Activated T-cell treated with anti-CD3 and anti-CD28 coated beads for 1 hour (primary cell): ENCODE results near the gene KCNJ10.

Experiments used
- DNase-seq: peaks from one replicate; pipeline ENCODE4 v3.0.0-alpha.2; 2020; ENCODE audit warnings: low read depth

Gene KCNJ10

GRCh38 chr1:160083968-160084770 lies 14.2 kb upstream of the KCNJ10 start:
- peak; percentile 68 for DNase-seq

DNA sequence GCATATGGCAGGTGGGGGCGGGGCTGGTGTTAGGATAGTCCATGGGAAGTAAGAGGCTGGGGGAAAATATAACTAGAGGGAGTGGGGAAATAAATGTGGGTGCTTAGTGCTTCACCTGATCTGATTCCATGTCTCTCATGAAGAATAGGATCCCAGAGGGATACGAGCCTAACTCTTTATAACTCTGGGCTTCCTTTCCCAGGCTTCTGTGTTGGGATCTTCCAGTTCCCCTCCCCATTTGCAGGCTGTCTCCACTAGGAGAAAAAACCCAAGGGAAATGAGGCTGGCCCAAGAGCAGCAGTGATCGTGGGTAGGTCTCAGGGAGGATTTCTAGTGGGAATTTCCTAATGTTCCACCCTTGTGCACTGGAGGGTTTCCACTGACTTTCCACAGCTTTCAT lies 13.0 kb upstream of the KCNJ10 start:
- DNase-seq: no peak

DNA sequence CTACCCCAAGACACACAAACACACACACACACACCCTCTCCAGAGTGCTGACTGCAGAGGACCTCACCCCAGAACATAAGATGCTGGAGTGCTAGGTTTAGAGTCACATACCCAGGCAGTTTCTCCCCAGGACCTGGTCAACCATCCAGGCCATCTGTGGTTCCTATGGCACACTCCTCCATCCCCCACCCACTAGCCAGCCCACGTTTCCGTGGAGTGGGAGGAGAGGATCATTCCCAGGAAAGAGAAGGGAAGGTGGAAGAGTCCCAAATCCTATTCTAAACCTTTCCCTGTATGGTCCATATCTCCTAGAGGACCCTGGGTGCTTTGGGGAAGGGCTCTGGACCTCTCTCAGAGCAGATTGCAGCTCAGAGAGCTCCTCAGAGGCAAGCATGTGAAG lies 12.5 kb upstream of the KCNJ10 start:
- no peak for DNase-seq

GRCh38 chr1:160081261-160081936 lies 11.4 kb upstream of the KCNJ10 start, which contains the start of gene KCNJ9:
KCNJ9 (plus strand) TSS chr1:160081538; CDS start chr1:160084031, 2,493 bp downstream.
- no peak for DNase-seq

DNA sequence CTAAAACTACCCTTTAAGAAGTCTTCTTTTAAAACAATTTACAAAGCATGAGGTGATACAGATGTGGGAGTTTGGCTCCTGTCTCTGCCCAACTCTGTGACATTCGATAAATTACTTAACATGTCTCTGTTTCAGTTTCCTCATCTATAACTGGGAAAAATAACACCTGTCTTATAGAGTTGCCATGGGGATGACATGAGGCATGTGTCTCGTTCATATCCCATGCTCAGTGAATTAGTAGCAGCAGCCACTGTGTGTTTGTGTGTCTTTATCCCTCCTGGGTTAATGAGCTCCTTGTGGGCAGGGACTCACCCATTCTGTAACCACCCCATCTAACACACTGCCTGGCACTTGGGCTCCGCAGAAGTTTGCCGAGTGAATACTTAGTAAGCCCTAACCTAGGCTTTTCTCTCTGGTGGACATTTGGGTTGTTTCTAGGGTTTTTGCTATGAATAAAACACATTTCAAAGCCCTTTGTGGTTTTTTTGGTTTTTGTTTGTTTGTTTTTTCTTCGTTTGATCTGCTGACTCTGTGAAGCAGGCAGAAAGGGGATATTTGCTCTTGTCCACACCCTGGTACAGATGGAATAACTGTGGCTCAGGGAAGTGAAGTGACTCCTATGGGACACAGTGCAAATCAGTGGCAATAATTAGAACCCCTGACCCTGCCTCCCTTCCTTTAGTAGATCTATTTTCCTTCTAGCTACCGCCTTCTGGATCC lies 10.6 kb upstream of the KCNJ10 start:
- DNase-seq: no peak

DNA sequence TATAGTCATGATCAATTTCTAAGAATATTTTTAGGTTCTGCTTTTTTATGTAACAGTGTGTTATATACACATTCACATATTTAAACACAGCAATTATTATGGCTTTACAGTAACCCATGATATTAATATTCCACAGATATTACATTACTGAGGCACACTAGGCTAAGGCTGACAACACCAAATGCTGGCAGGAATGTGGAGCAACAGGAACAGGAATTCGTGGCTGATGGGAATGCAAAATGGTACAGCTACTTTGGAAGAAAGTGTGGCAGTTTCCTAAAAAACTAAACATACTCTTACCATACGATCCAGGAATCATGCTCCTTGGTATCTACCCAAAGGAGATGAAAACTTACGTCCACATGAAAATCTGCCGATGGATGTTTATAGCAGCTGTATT lies 9.5 kb upstream of the KCNJ10 start:
- DNase-seq: no peak

DNA sequence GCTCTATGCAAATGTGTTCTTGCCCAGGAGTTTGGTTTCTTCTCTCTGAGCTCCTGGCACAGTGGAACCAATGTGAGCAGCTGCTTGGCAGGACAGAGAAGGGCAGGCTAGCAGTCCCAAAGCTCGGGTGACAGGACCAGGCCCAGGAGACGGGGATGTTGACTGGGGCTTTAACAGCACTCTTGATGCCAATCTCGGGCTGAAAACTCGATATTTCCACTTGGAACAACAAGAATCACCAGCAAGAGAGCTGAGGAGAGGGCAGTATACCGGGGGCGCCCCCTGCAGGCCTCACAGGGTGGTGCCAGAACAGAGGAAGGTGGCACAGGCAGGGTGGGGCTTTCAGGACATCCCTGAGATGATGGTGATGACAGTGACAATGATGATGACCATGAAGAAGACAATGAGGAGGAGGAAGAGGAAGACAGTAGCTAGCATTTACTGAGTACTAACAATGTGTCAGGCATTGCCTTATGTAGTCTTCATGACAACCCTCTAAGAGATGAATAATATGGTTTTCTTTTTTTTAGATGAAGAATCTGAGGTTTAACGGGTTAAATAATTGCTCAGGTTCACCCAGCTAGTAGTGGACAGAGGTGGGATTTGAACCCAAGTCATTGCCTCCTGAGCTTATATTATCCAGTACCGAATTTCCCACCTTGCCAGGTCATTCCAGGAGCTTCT lies 8.7 kb upstream of the KCNJ10 start:
- peak; percentile 35 for DNase-seq

DNA sequence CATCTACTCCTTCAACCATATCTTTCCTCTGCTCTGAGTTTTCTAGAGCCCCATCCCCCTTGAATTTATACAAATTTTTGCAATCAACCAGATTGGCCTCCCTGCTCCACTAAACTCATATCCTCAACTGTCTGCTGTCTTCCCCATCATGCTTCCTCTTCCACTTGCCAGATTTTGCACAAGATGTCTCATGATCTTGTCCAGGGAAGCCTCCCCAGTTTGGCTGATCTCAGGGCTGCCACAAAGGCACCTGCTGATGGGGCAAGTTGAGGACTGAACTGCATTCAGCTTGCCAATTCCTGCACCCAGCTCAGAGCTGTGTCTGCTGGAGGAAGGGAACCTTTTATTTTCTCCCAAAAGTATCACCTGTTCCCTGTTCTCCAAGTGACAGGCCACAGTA lies 7.5 kb upstream of the KCNJ10 start:
- DNase-seq: no peak

DNA sequence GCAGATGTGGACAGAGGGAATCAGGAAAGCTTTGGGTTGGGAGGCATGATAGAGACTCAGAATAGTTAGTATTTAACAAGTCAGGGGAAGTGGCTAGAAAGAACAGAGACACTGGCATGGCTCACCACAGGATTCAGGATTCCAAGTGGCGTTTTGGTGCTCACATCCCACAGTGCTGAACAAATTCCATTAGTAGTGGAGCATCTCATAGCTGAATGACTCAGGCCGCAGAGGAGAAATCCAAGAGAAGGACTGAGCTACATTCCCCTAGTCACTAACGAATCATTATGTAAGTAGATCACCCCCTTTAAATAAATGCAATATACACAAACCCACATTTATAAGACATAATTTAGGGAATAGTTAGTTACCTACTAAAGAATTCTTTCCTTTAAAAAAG lies 6.3 kb upstream of the KCNJ10 start:
- DNase-seq: no peak

GRCh38 chr1:160075836-160076235 lies 5.9 kb upstream of the KCNJ10 start:
- DNase-seq: no peak

- DNase-seq: no peak
These were observed 4.9 kb upstream of the KCNJ10 start for GRCh38 chr1:160074865-160075264.

DNA sequence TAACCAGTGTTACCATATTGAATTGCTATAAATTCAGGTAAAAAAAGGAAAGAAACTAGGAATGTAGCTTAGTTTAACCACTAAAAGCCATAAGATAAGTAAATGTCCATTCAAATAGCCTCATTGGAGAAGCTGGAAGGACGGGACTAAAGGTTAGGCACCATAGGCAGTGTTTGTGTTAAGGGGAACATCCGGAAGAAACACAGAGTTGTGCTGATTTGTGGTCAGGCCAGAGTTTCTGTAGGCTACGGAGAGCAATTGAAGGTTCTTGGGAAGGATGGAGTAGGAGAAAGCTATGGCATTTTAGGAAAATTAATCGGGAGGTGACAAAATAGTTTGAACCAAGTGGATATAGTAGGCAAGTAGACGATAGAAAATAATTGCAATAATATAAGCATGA lies 1.3 kb upstream of the KCNJ10 start:
- no peak for DNase-seq

GRCh38 chr1:160070243-160071163 lies 543 bp upstream of the KCNJ10 start:
- peak; percentile 68 for DNase-seq

DNA sequence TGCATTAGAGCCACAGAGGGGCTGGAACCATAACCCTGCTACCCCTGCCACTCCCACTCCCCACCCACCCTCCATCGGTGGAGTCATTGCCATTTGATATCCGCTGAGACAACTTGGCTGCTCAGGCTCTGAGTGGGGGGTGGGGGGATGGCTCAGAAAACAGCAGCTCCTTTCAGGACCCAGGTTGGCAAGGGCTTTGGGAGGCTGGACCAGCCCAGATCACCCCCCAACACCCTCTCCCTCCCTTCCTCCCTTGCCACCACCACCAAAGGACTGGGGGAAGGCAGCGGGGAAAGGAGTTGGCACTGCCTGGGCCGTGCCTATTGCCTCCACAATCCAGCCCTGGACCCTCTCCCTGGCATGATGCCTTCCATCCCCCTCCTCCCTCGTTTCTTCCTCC lies 1.7 kb downstream of the KCNJ10 start:
- no peak for DNase-seq

DNA sequence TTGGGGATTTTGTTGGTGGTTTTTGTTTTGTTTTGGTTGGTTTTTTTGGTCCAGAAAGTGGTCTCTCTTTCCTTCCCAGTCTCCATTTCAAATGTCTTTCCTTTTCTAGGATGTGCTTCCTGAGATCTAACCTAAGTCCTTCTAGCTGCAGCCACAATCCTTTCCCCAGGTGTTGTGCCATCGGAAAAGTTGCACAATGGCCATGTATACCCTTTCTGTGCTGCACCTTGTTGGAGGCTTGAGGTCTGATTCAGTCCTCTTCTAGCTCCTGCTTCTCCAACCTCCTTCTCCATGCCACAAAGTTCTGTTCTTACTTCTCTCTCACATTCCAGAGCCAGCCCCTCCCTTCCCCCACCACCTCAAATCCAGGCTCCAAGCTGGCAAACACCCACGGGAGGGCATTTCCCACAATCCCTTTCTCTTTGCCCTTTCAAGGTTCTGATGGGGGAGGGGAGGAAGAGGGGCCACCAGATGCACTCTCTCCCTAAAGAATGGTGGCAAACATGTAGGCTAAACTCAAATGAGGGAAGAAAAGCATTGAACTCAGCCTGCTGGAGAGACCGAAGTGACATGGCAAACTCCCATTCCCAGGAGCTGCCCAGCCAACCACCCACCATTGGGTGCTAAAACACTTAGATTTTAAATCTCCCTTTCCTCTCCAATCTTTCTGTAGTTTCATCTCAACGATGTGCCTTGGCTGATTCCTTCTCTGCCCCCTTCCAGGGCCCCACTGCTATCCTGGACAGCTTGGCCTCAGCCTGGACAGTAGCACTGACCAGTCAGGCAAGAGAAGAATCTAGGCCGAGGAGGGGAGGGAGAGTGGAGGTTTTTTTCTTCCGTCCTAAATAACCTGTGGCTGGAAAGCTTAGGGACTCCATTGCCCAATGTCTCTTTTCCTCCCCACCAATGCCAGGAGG lies 2.9 kb downstream of the KCNJ10 start:
- no peak for DNase-seq

GRCh38 chr1:160064746-160065145 lies 5.2 kb downstream of the KCNJ10 start:
- no peak for DNase-seq

GRCh38 chr1:160064164-160064563 lies 5.8 kb downstream of the KCNJ10 start:
- no peak for DNase-seq

DNA sequence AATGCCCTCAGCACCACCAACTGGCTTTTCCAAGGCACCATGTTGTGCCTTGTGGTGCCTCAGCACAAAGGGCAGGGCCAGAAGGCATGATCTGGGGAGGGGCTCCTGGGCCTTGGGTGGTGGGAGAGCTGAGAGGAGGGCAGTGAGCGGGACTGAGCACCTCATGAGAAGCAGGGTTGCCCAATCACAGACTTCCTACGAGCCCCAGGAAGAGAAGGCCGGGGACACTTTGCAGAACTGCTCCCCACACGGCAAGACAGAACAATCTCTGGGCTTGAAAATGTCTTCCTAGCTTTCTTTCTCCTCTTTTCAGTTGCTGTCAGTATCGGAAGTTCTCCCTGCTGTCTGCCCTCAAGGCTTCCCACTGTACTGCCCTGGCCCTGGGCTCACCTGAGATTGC lies 6.8 kb downstream of the KCNJ10 start:
- DNase-seq: no peak

DNA sequence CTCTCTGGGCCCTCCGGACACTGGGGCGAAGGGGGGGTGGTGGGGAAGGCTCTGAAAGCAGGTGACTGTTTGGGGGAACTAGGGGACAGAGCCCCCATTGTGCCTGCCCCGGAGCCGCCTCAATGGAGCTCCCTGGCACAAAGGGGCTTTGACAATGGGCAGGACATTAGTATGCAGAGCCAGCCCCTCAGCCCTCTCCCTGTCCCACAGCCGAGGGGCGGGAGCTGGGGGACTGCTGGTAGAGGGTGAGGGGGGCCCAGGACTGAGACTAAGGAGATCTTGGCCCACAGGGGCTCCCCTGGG lies 7.8 kb downstream of the KCNJ10 start:
- DNase-seq: no peak
